GM19238 (cell line): Measurements from ENCODE around the gene NNMT.

Source experiments
- DNase-seq: peaks from one replicate; pipeline ENCODE4 v3.0.0; 2011; ENCODE audit warnings: low spot score; ENCODE audit not compliant: insufficient read length

Gene NNMT

DNA sequence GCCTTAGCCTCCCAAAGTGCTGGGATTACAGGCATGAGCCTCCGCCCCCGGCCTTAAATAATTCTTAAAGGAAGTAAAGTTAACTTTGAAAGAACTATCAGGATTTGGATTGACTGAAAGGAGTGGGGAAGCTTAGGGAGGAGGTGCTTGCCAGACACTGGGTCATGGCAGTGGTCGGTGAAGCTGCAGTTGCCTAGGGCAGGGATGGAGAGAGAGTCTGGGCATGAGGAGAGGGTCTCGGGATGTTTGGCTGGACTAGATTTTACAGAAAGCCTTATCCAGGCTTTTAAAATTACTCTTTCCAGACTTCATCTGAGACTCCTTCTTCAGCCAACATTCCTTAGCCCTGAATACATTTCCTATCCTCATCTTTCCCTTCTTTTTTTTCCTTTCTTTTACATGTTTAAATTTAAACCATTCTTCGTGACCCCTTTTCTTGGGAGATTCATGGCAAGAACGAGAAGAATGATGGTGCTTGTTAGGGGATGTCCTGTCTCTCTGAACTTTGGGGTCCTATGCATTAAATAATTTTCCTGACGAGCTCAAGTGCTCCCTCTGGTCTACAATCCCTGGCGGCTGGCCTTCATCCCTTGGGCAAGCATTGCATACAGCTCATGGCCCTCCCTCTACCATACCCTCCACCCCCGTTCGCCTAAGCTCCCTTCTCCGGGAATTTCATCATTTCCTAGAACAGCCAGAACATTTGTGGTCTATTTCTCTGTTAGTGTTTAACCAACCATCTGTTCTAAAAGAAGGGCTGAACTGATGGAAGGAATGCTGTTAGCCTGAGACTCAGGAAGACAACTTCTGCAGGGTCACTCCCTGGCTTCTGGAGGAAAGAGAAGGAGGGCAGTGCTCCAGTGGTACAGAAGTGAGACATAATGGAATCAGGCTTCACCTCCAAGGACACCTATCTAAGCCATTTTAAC, at the start of gene NNMT:
Gene NNMT, plus strand, starts transcription at position 724 of the 929 bp plus-strand sequence. Its CDS starts 158 bp downstream, at position 882.
- DNase-seq = no peak

DNA sequence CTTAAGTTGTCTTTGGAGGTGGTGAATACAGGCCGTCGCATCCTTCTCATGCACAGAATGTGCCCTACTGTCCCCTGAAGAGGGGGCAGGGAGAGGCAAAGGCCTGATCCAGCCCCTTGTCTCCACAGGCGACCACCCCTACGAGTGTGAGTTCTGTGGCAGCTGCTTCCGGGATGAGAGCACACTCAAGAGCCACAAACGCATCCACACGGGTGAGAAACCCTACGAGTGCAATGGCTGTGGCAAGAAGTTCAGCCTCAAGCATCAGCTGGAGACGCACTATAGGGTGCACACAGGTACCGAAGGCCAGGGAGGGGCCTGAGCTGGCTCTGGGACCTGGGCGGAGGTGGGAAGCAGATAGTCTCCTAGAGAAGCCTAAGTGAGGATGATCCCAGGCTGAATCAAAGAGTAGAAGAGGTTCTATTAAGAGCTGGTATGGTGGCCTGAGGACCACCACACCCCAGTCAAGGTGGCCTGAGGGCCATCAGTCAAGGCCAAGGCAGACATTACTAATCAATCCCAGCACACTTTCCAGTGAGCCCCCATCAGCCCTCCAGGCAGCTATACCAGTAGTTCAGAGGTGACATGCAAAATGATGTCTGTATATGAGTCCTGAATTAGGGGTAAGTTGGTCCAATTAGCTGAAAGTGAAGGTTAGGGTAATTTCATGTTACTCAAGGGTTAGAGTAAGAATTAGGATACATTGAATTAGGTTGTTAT, 49.0 kb upstream of the NNMT start:
- no peak for DNase-seq

DNA sequence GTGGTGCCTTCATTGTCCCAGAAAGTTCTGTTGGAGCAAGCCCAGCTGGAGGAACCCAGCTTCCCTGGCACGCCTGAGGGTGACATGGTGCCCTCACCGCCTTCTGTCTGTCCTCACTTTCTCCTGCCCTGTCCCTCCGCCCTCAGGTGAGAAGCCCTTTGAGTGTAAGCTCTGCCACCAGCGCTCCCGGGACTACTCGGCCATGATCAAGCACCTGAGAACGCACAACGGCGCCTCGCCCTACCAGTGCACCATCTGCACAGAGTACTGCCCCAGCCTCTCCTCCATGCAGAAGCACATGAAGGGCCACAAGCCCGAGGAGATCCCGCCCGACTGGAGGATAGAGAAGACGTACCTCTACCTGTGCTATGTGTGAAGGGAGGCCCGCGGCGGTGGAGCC, 46.0 kb upstream of the NNMT start:
- DNase-seq = no peak

DNA sequence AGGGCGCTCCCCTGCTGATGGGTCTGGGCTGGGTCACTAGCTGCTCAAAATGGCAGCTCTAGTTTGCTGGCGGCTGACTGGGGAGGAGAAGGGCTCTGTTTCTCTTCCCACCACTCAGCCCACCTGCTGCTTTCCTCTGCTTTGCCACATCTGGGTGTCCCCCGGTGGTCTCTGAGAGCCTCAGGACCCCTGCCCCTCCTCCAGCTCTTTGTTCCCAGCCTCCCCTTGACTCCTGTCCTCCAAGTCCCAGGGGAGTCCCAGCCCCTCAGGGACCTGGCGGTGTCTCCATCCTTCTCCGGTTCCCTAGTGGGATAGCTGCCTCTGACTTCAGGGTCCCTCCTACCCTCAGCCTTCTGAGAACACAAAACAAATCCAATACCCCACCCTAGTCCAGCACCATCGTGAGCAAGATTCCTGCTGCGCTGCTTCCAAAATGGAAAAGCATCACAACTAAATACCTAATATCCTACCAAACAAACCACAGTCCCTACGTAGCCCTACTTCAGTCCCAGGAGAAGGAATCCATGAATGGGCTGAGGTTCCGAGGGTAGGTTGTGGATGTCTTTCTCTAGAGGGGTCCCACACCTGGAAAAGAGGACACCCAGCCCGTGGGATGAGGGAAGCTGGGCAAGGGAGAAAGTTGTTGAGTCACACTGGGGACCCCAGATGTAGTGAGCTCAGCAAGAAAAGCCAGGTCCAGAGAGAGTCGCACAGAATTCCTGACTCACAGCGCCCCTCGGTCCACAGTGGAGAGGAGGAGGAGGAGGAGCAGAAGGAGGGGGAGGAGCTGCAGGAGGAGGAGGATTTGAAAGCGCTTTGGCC, 45.0 kb upstream of the NNMT start:
- no peak for DNase-seq

DNA sequence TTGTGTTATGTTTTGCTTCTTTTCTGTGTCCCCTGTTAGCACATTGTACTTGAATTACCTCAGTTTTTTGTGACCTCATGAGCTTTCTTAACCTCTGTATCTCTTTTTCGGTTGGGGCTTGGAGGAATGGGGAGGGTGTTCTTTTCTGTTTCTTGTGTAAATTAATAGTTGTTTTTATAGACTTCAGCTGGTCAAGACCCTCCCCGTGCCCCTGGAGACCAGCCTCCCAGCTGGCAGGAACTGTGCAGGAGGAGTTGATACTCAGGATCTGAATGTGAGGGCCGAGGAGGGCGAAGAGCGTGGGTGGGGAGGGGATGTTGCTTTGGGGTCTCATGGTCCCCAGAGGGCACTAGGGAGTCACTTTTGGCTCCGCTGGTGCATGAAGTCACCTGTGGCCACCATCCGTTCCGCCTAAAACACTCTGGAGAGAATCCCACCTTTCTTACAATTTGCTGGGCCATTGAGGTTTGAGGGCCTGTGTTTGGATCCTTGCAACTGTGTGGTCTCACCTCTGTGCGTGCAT, 44.3 kb upstream of the NNMT start:
- DNase-seq = no peak

DNA sequence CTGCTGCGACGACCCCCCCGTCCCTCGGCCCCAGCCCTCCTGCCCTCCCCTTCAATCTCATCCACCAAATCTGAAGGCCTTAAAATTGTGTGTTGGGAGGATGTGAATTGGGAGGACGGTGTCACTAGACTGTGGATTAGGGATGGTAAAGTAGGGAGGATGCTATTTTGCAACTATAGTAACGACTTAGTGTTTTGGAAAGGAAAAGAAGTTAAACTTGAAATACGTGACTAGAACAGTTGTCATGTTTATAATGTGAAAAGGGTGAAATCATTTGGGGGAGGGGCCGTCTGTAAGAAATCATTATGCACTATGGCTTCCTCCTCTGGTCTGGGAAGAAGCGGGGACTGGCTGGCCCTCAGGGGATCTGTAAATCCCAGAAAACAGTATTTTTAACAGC, 43.4 kb upstream of the NNMT start:
- no peak for DNase-seq

DNA sequence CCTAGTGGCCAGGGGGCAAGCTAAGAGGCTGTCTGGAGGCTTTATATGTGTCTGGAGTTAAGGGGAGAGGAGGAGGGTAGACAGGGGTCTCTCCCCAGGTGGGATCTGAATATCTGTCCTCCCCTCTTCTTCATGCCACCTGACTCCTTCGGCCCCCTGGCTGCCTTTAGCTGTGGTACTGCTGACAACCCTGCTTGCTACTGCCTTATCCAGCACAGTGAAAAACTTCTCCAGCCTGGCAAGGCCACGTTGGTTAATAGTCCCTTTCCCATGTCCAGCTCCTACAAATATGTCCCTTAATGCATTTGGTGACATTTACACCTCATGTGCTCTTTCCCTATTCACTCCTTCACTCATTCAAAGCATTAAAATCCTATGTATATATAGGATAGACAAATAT, 42.4 kb upstream of the NNMT start:
- no peak for DNase-seq

DNA sequence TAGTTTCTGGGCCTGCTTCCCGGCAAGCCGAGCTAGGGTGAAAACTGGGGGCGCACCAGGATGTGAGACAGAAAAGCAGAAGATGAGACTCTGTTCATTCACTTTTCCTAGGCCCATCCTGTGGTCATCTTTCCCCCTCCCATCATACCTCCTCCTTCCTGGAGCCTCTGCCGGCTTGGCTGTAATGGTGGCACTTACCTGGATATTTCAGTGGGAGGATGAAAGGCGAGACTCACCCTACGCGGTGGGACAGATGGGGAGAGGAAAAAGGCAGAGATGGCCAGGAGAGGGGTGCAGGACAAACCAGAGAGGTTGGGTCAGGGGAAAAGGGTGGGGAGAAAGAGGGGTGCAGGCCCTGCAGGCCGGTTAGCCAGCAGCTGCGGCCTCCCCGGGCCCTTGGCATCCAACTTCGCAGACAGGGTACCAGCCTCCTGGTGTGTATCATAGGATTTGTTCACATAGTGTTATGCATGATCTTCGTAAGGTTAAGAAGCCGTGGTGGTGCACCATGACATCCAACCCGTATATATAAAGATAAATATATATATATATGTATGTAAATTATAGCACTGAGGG, 41.5 kb upstream of the NNMT start:
- no peak for DNase-seq

DNA sequence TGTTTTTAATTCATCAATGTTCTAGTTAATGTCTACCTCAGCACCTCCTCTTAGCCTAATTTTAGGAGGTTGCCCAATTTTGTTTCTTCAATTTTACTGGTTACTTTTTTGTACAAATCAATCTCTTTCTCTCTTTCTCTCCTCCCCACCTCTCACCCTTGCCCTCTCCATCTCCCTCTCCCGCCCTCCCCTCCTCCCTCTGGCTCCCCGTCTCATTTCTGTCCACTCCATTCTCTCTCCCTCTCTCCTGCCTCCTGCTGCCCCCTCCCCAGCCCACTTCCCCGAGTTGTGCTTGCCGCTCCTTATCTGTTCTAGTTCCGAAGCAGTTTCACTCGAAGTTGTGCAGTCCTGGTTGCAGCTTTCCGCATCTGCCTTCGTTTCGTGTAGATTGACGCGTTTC, 40.9 kb upstream of the NNMT start:
- no peak for DNase-seq

DNA sequence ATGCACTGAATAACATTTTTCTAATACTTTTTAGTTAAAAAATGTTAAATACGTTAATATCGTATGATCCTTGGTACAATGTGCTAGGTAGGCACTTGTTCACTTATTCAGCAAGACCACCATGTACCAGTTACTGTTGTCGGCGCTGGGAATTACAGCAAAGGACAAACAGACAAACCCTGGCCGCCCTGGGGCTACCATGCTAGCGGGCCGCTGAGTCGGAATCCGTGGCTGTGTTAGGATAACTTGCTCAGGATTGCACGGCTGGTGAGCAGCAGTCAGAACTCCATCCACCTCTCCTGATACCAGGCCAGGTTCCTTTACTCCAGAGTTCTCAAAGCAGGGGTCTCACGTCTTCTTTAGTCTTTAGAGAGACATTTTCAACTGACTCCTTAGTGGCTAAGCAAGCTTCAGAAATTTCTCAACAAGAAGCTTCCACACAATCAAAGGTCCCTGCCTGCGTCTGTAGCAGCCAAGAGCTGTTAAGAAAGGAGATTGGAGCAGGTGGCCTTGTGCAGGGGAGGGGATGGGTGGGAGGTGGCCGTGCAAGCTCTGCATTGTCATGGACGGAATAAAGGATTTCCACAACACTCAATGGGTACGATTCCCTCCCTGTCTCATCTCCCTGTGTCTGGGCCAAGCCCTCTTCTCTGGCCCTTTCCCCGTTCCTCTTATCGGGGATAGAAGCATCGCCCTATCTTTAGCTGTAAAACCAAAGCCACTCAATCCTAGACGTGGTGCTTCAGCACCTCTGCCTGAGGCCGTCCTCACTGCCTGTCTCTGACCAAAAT, 39.8 kb upstream of the NNMT start:
- DNase-seq = no peak

DNA sequence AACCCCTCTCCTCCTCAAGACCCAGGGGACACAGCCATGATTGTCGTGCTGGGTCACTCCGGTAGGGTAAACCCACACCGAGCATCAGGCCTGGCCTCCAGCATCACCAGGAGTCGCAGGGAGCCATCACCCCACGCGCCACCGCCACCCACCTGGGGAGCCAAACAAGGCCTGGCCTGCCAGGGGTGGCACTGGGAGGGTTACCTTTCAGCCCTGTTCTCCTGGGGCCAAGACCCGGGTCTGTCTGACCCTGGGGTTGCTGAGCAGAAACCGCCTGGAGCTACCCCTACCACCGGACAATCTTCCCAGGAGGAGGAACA, 39.3 kb upstream of the NNMT start:
- DNase-seq = no peak

DNA sequence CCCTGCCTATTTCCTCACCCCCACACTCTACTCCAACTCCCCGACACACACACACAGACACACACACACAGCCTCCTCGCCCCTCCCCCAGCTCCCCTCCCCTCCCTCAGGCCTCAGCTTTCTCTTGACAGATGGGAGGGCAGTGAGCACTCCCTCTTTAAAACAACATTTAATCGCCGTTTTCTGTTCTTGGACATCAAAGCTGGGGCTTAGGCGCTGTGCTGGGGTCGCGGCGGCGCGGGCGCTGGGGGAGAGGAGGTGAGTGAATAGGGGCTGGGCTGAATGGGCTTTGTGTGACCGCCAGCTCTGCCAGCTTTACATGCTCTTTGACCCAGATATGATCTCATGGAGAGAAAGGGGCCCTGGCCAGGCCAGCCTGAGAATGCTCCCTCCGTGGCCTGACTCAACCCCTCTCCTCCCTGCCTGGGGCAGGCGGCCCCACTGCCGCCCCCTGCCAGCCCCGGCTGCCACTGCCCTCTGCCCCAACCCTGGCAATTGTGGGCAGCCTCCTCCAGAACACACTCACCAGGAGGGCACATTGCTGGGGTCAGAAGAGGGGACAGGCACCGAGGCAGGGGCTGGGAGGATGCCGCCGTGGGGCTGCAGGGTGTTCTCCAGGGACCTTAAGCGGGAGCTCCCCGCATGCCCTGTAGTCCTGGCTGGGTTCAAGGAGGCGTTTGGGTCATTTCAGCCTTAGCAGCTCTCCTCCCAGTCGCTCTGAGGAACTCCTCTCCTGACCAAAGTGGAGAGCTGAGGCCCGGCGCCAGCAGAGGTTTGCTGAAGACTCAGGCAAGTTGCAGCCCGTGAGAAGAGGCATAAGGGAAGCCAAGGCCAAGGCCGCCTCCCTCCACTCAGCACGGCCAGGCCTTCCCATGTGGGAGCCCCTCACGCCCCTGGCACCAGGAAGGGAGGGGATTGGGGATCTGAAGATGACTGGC, 38.3 kb upstream of the NNMT start:
- DNase-seq = no peak

DNA sequence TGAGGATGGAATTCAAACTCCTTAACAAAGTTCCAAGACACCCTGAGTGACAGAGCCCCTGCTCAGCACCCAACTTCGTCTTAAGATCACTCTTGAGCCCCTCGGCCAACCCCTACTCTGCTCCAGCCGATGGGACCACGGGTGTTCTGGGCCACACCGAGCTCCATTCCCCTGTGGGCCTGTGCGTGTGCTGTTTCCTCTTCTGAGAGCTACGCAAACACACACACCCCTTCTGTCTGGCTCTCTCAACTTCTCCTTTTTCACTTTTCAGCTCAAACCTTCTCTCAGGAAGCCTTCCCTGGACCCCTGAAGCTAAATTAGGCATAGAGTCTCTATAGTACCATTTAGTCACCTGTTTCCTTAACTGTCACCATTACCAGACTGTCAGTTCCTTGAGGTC, 37.5 kb upstream of the NNMT start:
- no peak for DNase-seq

DNA sequence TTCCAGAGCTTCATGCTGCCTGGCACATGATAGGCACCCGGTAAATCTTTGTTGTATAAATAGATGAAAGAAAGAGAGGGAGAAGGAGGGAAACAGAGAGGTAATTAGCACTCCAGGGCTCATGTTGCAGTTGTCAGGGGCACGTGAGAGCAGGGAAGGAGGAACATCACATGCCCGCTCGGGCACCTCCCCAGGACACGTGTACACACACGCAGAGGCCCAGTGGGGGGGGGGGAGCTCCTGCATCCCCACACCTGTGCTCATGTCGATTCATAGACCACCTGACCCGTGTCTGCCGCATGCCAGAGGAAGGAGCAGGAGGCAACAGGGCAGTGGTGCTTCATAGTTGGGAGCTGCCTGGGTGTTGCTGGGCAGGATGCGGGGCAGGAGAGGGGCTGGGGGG, 37.1 kb upstream of the NNMT start:
- DNase-seq = no peak

DNA sequence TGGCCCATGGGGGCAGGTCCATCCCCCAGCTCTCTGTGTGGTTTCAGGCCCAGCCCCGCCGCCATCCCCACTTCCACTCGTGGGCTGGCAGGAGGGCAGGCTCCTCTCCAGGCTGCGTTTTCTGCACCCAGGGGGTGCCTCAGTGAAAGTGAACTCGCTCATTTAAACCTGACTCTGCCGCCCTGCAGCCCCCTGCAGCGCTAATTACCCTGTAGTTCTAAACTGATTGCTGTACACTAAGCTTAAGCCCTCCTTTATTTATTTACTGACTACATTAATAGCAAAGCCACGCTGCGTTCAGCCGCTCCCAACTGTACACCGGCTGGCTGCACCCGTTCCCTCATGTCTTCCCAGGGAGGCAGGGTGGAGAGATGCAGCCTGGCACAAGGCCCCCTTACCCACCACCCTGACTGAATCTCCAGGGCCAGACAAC, 36.6 kb upstream of the NNMT start:
- DNase-seq = no peak

DNA sequence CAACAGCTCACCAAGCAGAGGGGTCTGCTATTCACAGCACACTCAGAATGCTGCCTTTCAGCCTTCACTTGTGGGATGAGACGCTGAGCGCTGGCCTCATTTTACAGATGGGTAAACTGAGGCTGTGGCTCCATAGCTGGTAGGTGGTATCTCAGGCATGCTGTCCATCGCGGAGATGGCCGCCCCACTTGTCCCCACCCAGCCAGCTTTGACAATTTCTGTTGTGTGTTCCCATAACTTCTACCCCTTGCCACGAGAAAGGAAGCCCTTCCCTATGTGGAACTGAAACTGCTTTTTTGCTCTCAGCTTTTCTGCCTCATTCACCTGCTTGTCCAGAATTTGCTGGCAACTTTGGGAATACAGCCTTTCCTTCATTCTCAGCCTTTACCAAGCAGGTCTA, 36.1 kb upstream of the NNMT start:
- DNase-seq = no peak

DNA sequence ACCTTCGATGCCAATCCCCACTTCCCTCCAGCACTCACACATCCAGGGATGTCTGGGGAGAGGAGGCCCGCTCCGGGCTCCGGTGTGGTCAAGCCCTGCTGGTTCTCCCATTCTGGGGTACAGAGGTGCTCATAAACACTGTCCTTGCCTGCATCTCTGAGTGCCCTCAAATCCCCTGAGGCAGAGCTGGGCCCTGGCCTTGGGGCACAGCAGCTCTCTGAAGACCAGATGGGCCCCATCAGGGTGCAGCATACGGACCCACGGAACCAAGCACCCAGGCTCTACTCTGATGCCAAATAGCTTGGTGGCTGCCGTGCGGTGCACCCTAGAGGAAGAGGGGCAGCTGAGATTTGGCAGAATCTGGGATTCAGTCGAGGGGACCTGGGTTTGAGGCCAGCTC, 35.7 kb upstream of the NNMT start:
- DNase-seq = no peak

DNA sequence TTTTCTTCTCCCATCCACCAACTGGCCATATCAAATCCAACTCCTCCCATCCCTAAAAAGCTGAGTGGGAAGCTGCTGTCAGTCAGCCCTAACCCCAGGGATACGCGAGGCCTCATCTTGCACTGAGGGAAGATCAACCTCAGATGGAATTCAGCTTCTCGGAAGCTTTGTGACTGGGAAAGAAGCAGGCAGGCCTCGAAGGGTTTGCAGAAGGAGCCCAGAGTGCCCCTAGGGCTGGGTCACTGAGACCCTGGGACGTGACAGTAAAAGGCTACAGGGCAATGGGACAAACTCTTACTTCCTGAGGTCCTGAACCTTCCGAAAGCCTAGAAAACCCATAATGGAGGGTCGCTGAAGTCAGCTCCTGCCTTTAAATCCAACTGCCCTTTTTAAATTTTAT, 34.4 kb upstream of the NNMT start:
- DNase-seq = no peak

DNA sequence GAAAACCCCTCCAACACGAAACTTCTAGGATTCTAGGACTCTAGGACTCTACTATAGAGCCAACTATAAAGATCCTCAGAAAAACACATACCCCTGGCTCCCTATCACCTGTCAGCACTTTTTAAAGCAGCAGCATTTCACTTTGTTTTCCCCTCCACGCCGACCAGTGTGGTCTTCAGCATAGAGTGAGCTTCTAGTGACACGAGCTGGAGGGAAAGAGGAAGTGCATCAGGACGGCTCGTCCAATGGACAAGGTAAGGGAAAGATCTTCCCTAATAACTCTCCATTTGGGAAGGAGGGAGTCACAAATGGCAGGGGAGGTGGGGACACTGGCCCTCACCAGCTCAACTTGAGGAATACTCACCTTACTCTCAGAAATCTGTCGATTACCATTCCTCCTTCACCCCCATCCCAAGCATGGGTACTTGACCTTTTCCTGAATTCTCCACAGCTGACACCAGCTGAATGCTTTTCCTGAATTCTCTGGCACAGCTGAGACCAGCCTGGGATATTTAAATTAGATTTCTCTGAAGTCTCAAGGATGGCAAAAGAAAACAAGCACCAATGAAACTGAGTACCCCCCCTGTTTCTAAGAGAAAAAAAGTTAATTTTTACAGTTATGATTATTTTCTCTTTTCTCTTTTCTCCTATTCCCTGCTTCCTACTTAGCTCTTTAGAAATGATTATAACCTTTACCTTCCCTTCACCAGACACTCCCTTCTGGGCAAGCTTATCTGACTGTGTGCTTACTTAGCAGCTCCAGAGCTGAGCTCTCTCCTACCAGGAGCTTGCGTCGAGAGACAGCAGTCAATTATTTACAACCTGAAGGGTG, 33.3 kb upstream of the NNMT start:
- no peak for DNase-seq
